Right lung (tissue), 5 donors: Measurements from ENCODE around the gene RTL5. TPM values are rescaled to one million over a fixed set of nuclear protein-coding genes. Genes with fewer than 3 reads are reported as not detected.

Source experiments
- DNase-seq, 2 donors: peaks; one replicate each; pipeline ENCODE4 v3.0.0-alpha.2; 2013
- polyA plus RNA-seq, 5 donors: library from polyadenylated mRNA; unstranded; fragments of 120-200 nt; gene quantifications; one replicate each; pipeline versions ENCODE4 v1.2.1 to v1.2.3, GENCODE V29; 2013; ENCODE audit warnings: inconsistent platforms in 1 of 5, low replicate concordance in 1 of 5; ENCODE audit not compliant: insufficient read length in 5 of 5, insufficient read depth in 1 of 5

Gene RTL5
- polyA plus RNA-seq, 5 donors = 20.2 to 29.8 (median 21.2) TPM

DNA sequence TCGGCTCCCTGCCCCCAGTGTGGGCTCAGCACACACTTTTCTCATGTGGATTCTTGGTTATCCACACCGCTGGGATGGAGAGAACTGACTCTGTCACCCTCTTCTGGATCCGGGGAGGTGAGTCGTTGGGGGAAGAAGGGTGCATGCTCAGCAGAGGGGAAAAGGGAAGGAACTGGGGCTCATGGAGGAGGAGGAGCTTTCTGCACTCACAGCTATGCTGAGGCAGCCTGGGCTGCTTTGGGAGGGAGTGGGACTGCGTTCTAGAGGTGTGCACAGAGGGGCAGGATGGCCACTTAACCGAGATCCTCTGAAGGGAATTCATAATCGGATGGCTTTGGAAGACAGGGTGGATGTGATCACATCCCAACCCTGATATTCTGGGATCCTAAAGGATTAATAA lies 51.6 kb downstream of the RTL5 start:
- no peak for DNase-seq

DNA sequence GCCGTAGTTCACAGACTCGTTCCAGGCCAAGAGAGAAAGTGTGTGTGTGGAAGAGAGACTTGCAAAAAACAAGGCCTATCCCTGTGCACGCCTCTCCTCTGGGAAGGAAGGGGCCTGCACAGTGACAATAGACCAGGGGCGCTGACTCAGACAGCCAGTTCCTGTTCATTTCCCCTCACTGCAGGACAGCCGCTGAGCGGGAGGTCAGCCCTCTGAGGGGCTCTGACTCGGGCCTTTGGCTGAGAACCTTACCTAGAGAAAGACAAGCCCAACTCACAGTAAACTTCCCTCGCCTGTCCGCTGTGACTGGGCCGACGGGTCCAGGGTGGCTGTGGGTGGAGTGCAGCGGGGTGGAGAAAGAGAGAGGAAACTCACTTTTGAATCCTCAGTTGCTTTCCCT lies 52.1 kb downstream of the RTL5 start:
- no peak for DNase-seq

DNA sequence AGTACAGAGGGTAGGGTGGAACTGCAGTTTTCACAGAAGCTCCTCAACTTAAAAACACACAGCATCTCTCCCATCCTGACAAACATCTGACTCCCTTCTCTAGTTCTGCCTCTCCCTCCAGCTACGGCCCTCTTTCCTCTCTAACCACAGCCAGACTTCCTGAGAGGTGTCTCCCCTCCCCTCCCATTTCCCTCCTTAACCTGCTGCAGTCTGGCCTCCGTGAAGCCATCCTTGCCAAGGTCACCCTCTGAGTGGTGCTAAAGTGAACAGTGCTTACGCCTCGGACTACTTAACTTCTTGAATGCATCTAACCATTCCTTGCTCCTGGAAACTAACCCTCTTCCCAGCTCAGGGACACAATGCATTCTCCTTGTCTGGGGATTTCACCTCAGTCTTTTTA lies 53.3 kb downstream of the RTL5 start:
- no peak for DNase-seq

Other genes starting within 250 kb of the RTL5 start
- 1 to 10 TPM; 6.2 to 8.9 (median 8.5) TPM for gene NHSL2, start 221.1 kb downstream of the RTL5 start, polyA plus RNA-seq
- 10 to 100 TPM; 27.4 to 45.6 (median 39.0) TPM for gene PIN4, start 49.8 kb upstream of the RTL5 start, polyA plus RNA-seq
- gene ERCC6L, start 107.1 kb upstream of the RTL5 start, polyA plus RNA-seq = 1 to 10 TPM; 2.5 to 7.9 (median 3.9) TPM
- 1,000 to 10,000 TPM; 1,737 to 3,140 (median 2,556) TPM for gene RPS4X, start 145.3 kb upstream of the RTL5 start, polyA plus RNA-seq
- 1 to 10 TPM in 1 of 5 donors, under 1 TPM in 4; 0.19 to 1.9 (median 0.47) TPM for gene CITED1, start 174.0 kb upstream of the RTL5 start, polyA plus RNA-seq